ENCODE results near the gene RNASEH2B. TPM values are rescaled to one million over a fixed set of nuclear protein-coding genes. Genes with fewer than 3 reads are reported as not detected.

RNASEH2B gene
- total and polyA plus RNA-seq, 9 of the 15 experiments (the other 6 are each of a cell fraction or from before 2014, with no cell fraction given), result 26.3 to 109 (median 62.5) TPM

- intact Hi-C loops (cut with micrococcal nuclease) (no loop called here), in situ Hi-C loops (cut with MboI) (no loop called here)
- Histone ChIP-seq H3K4me2 (ENCODE audit: insufficient read depth, low read length) (no peak overlapping the region), H4K20me1 (replicated peaks; ENCODE audit: control insufficient read depth, insufficient read depth, low read length) (no peaks in the 10 kb centered on the region), H3K4me1 (replicated peaks in 1 of 2; ENCODE audit: control insufficient read depth in 2 of 2, insufficient read depth in 2 of 2, low read length in 2 of 2) (no peaks in the 10 kb centered on the region), H3K27ac (ENCODE audit: extremely low read depth, low read depth, low read length) (no peak overlapping the region), H3K9me3 (replicated peaks; ENCODE audit: control insufficient read depth, insufficient read depth, low read depth, low read length) (no peaks in the 10 kb centered on the region), H3K4me3 (no peak overlapping the region), H3K79me2 (ENCODE audit: control insufficient read depth, insufficient read depth, low read length) (no peaks in the 10 kb centered on the region), H3K9ac (ENCODE audit: insufficient read depth in 1 of 2, low read depth in 2 of 2, low read length in 2 of 2) (no peak overlapping the region), H3K36me3 (ENCODE audit: control insufficient read depth, insufficient read depth, low read length) (no peaks in the 10 kb centered on the region), H3K27me3 (ENCODE audit: control insufficient read depth in 2 of 2, insufficient read depth in 2 of 2, low read length in 2 of 2) (no peaks in the 10 kb centered on the region), H3K9me1 (ENCODE audit: control insufficient read depth, insufficient read depth, low read length) (no peaks in the 10 kb centered on the region), H2AFZ (ENCODE audit: low read depth, low read length) (no peak overlapping the region)
- DNase-seq (ENCODE audit: extremely low read depth in 1 of 4, low spot score in 3 of 4) (no peak), FAIRE-seq (no peak), ATAC-seq (no peak)
- CTCF ChIA-PET (ENCODE audit: low intra/inter-chr PET ratio), result no interaction called here
- no peak for TF ChIP-seq HCFC1 (IDR thresholded peaks at IDR 0.05; ENCODE audit: low read depth, low read length)
- no peak for TF ChIP-seq BMI1 (IDR thresholded peaks at IDR 0.05; ENCODE audit: low read length)
- no peak for TF ChIP-seq NFATC3 (IDR thresholded peaks at IDR 0.05)
- no peak for TF ChIP-seq SMAD1 (IDR thresholded peaks at IDR 0.05; ENCODE audit: low read depth, low read length, partially characterized antibody)
- no peak for TF ChIP-seq CTCFL (IDR thresholded peaks at IDR 0.05; ENCODE audit: borderline replicate concordance, insufficient read depth, low read depth, low read length, poor library complexity, severe bottlenecking)
- no peak for TF ChIP-seq JUN (IDR thresholded peaks at IDR 0.05; ENCODE audit: borderline replicate concordance, low read depth, low read length)
- TF ChIP-seq JUN (CRISPR knock-in tag; IDR thresholded peaks at IDR 0.05; ENCODE audit: borderline replicate concordance), result no peak
- no peak for TF ChIP-seq MEIS2 (IDR thresholded peaks at IDR 0.05; ENCODE audit: partially characterized antibody)
- TF ChIP-seq ZNF239 (CRISPR knock-in tag; IDR thresholded peaks at IDR 0.05), result no peak
- TF ChIP-seq IRF2 (CRISPR knock-in tag; IDR thresholded peaks at IDR 0.05), result no peak
- TF ChIP-seq MTA1 (IDR thresholded peaks at IDR 0.05; ENCODE audit: borderline replicate concordance), result no peak
- no peak for TF ChIP-seq PHF8 (IDR thresholded peaks at IDR 0.05; ENCODE audit: borderline replicate concordance, low read length)
- no peak for TF ChIP-seq CHCHD3 (CRISPR knock-in tag; IDR thresholded peaks at IDR 0.05)
- TF ChIP-seq ZNF280B (CRISPR knock-in tag; IDR thresholded peaks at IDR 0.05), result no peak
- no peak for TF ChIP-seq NR2F6 (CRISPR knock-in tag; IDR thresholded peaks at IDR 0.05)
- TF ChIP-seq TRIM25 (IDR thresholded peaks at IDR 0.05; ENCODE audit: borderline replicate concordance), result no peak
- no peak for TF ChIP-seq CBX8 (IDR thresholded peaks at IDR 0.05; ENCODE audit: borderline replicate concordance, extremely low read depth, low read depth, low read length, poor library complexity, severe bottlenecking)
- TF ChIP-seq ELF4 (CRISPR knock-in tag; IDR thresholded peaks at IDR 0.05), result no peak
- no peak for TF ChIP-seq TEAD2 (tag; IDR thresholded peaks at IDR 0.05)
- POLR2A ChIA-PET, result no interaction called here
- BruUV-seq (replicated peaks), result no TSS peak
- 0% methylated on average over 1 of the region's 1 CpG for WGBS (ENCODE audit: insufficient coverage, low coverage, missing lambda C conversion rate)
These were observed 20.3 kb upstream of the RNASEH2B start for GRCh38 chr13:50889317-50889716.

Data from K562 (cell line).